GM19372 (cell line): ENCODE results near the gene SNTB2.
"Not testable (repeated sequence)": the region's sequence is repeated elsewhere in the genome, so short reads cannot be mapped to it uniquely, and the experiment has no call there.

Experiments used
- ATAC-seq: cut with Tn5 transposase; IDR thresholded peaks from one replicate; pipeline ENCODE4 v1.9.1; 2021; ENCODE audit warnings: mild to moderate bottlenecking, low read depth, moderate library complexity; ENCODE audit not compliant: unreplicated experiment

The SNTB2 gene

GRCh38 chr16:69225121-69225520 lies 38.2 kb downstream of the SNTB2 start:
- no peak for ATAC-seq

- no peak for ATAC-seq
Measured at GRCh38 chr16:69233124-69233523, 46.2 kb downstream of the SNTB2 start.

- no peak for ATAC-seq
Measured at GRCh38 chr16:69234460-69234859, 47.5 kb downstream of the SNTB2 start.

- ATAC-seq = no peak
Measured at GRCh38 chr16:69236319-69236718, 49.4 kb downstream of the SNTB2 start.

- ATAC-seq = no peak
Measured at GRCh38 chr16:69237296-69237695, 50.3 kb downstream of the SNTB2 start.

GRCh38 chr16:69239851-69240250 lies 52.9 kb downstream of the SNTB2 start:
- no peak for ATAC-seq

GRCh38 chr16:69240331-69240730 lies 53.4 kb downstream of the SNTB2 start:
- ATAC-seq = no peak

GRCh38 chr16:69241926-69242325 lies 55.0 kb downstream of the SNTB2 start:
- ATAC-seq = no peak

- ATAC-seq = no peak
Measured at GRCh38 chr16:69243479-69243878, 56.5 kb downstream of the SNTB2 start.

- no peak for ATAC-seq
Measured at GRCh38 chr16:69244336-69244735, 57.4 kb downstream of the SNTB2 start.

- no peak for ATAC-seq
Measured at GRCh38 chr16:69250081-69250480, 63.1 kb downstream of the SNTB2 start.

- no peak for ATAC-seq
Measured at GRCh38 chr16:69253870-69254341, 66.9 kb downstream of the SNTB2 start.

- not testable (repeated sequence) for ATAC-seq
Measured at GRCh38 chr16:69259428-69259764, 72.4 kb downstream of the SNTB2 start.

- no peak for ATAC-seq
Measured at GRCh38 chr16:69260019-69260418, 73.1 kb downstream of the SNTB2 start.

GRCh38 chr16:69260506-69260905 lies 73.5 kb downstream of the SNTB2 start:
- ATAC-seq = no peak

GRCh38 chr16:69266334-69267063 lies 79.5 kb downstream of the SNTB2 start:
- no peak for ATAC-seq

GRCh38 chr16:69267633-69268032 lies 80.7 kb downstream of the SNTB2 start:
- no peak for ATAC-seq

- ATAC-seq = no peak
Measured at GRCh38 chr16:69270395-69270794, 83.4 kb downstream of the SNTB2 start.

- ATAC-seq = no peak
Measured at GRCh38 chr16:69270831-69271230, 83.9 kb downstream of the SNTB2 start.

- no peak for ATAC-seq
Measured at GRCh38 chr16:69273009-69273408, 86.0 kb downstream of the SNTB2 start.

GRCh38 chr16:69274699-69275235 lies 87.8 kb downstream of the SNTB2 start:
- ATAC-seq = no peak
